HepG2 (cell line): ENCODE measurements around the gene ANKRD37. TPM values are rescaled to one million over a fixed set of nuclear protein-coding genes. Genes with fewer than 3 reads are reported as not detected.
A peak's percentile ranks its signal among the peaks of the same experiment; 100 is the strongest.

ENCODE experiments used
- ATAC-seq: fragments of 200-7000 bp; cut with Tn5 transposase; 3 replicates; pipeline ENCODE4 v1.9.1; 2020; ENCODE audit warnings: mild to moderate bottlenecking, moderate library complexity
- BruUV-seq: library from RNA; stranded (reverse); fragments of 400-500 nt; replicated peaks from 2 replicates; lab custom pipeline; 2021; lab: Mats Ljungman, UMichigan
- CTCF ChIA-PET: fragments of 300-600 bp; formaldehyde crosslinking; extraction: SDS; loops from one replicate; lab custom pipeline; 2021; ENCODE audit warnings: low total read pairs, inconsistent platforms, low intra/inter-chr PET ratio; lab: Yijun Ruan, JAX
- POLR2A ChIA-PET: fragments of 350-600 bp; sonication (Branson Sonifier 250); formaldehyde crosslinking; loops from one replicate; lab custom pipeline; 2020; ENCODE audit warnings: antibody characterized with exemption, inconsistent platforms; lab: Yijun Ruan, JAX
- DNase-seq: peaks from one replicate; pipeline ENCODE4 v3.0.0-alpha.2; 2015; ENCODE audit warnings: low spot score
- FAIRE-seq: peaks from 3 replicates; lab custom pipeline; 2011; peaks lifted over from hg19 to GRCh38; lab: Jason Lieb, UNC
- H2AFZ ChIP-seq: one replicate; pipeline ENCODE4 v1.6.1; 2011; ENCODE audit warnings: low read length, inconsistent platforms
- H3K27ac ChIP-seq: fragments of 300-600 bp; 3 replicates; pipeline ENCODE4 v1.8.0; 2011; ENCODE audit warnings: mixed run types, mild to moderate bottlenecking, mixed read lengths, low read length, inconsistent platforms; ENCODE audit not compliant: insufficient read depth; ENCODE audit errors: extremely low read length
- H3K27me3 ChIP-seq, 2 experiments: fragments of 200-600 bp in 1 of 2; 2 replicates in 1 of 2; 3 replicates in 1 of 2; pipeline versions ENCODE4 v1.6.0 to v1.8.0; 2011; ENCODE audit warnings: low read length in 2 of 2, mild to moderate bottlenecking in 2 of 2, moderate library complexity in 2 of 2, inconsistent platforms in 1 of 2; ENCODE audit not compliant: insufficient read depth in 2 of 2, control insufficient read depth in 1 of 2
- H3K36me3 ChIP-seq, 2 experiments: fragments of 200-600 bp in 1 of 2; replicated peaks in 1 of 2; 2 replicates in 1 of 2; 3 replicates in 1 of 2; pipeline versions ENCODE4 v1.5.1 to v1.8.0; 2011; ENCODE audit warnings: low read length in 2 of 2, inconsistent platforms in 1 of 2; ENCODE audit not compliant: insufficient read depth in 2 of 2, control insufficient read depth in 1 of 2
- H3K4me1 ChIP-seq: 2 replicates; pipeline ENCODE4 v1.5.1; 2012; ENCODE audit warnings: low read length, inconsistent platforms; ENCODE audit not compliant: insufficient read depth
- H3K4me2 ChIP-seq: 2 replicates; pipeline ENCODE4 v1.6.0; 2011; ENCODE audit warnings: low read depth, low read length, inconsistent platforms
- H3K4me3 ChIP-seq, 3 experiments: fragments of 200-600 bp in 1 of 3; sonication (generic), shearing (Covaris generic) in 1 of 3; replicated peaks in 1 of 3; 2 replicates each; pipeline ENCODE4 v1.5.1; 2011 to 2016; ENCODE audit warnings: low read length in 3 of 3, inconsistent platforms in 2 of 3, low read depth in 2 of 3, mild to moderate bottlenecking in 2 of 3, control low read depth in 1 of 3, mixed read lengths in 1 of 3; ENCODE audit not compliant: insufficient read depth in 1 of 3
- H3K79me2 ChIP-seq: one replicate; pipeline ENCODE4 v1.6.1; 2011; ENCODE audit warnings: low read length, inconsistent platforms; ENCODE audit not compliant: insufficient read depth
- H3K9ac ChIP-seq: 2 replicates; pipeline ENCODE4 v1.6.0; 2011; ENCODE audit warnings: mild to moderate bottlenecking, low read depth, low read length, inconsistent platforms; ENCODE audit not compliant: insufficient read depth
- H3K9me3 ChIP-seq: 2 replicates; pipeline ENCODE4 v1.5.1; 2012; ENCODE audit warnings: mild to moderate bottlenecking, low read length
- H4K20me1 ChIP-seq: 2 replicates; pipeline ENCODE4 v1.6.0; 2011; ENCODE audit warnings: inconsistent platforms, mild to moderate bottlenecking, low read length, moderate library complexity; ENCODE audit not compliant: insufficient read depth
- ARNTL ChIP-seq: sonication (generic); formaldehyde crosslinking; IDR thresholded peaks from 2 replicates; pipeline ENCODE4 v1.4.0; 2020; ENCODE audit warnings: mild to moderate bottlenecking, missing genetic modification reagents
- HOXA3 ChIP-seq: sonication (generic); formaldehyde crosslinking; IDR thresholded peaks from 2 replicates; pipeline ENCODE4 v1.5.0; 2020; ENCODE audit warnings: missing genetic modification reagents
- KLF15 ChIP-seq: sonication (generic); formaldehyde crosslinking; IDR thresholded peaks from 2 replicates; pipeline ENCODE4 v1.8.1; 2023; ENCODE audit warnings: borderline replicate concordance, mild to moderate bottlenecking, inconsistent platforms, missing genetic modification reagents, mixed read lengths
- RBFOX2 ChIP-seq: fragments of 200-400 bp; formaldehyde crosslinking; IDR thresholded peaks from 2 replicates; pipeline ENCODE4 v1.6.1; 2017; ENCODE audit warnings: low read depth, mild to moderate bottlenecking, low read length
- RFXANK ChIP-seq: IDR thresholded peaks from 2 replicates; pipeline ENCODE4 v1.6.1; 2016
- ZBTB1 ChIP-seq: sonication (generic); formaldehyde crosslinking; IDR thresholded peaks from 2 replicates; pipeline ENCODE4 v1.4.0; 2020; ENCODE audit warnings: missing genetic modification reagents, borderline replicate concordance
- ZFP82 ChIP-seq: sonication (generic); formaldehyde crosslinking; IDR thresholded peaks from 2 replicates; pipeline ENCODE4 v1.5.1; 2020; ENCODE audit warnings: mild to moderate bottlenecking, missing genetic modification reagents, borderline replicate concordance
- ZNF652 ChIP-seq: IDR thresholded peaks from 2 replicates; pipeline ENCODE4 v1.6.1; 2016; ENCODE audit warnings: low read depth, borderline replicate concordance
- ZNF7 ChIP-seq: IDR thresholded peaks from 2 replicates; pipeline ENCODE4 v1.6.1; 2016; ENCODE audit warnings: missing biosample characterization, missing genetic modification reagents
- ZNF781 ChIP-seq: sonication (generic); formaldehyde crosslinking; IDR thresholded peaks from 2 replicates; pipeline ENCODE4 v1.5.1; 2020; ENCODE audit warnings: borderline replicate concordance, mild to moderate bottlenecking, missing genetic modification reagents; ENCODE audit errors: not compliant biosample characterization
- WGBS: methylation state at CpG from one replicate; pipeline ENCODE4 v1.1.6; 2017; ENCODE audit warnings: low lambda C conversion rate; 5-methylcytosine and 5-hydroxymethylcytosine counted together
- in situ Hi-C: cut with HindIII; loops from 2 replicates; pipeline ENCODE4 v1.10.0; 2017; ENCODE audit warnings: low pct_unique_long_range_greater_than_20kb; ENCODE audit not compliant: extremely low pct_ligation_motif_present
- intact Hi-C: fragments of 100-400 bp; cut with micrococcal nuclease; formaldehyde crosslinking; loops from one replicate; pipeline ENCODE4 v1.10.0; 2022; ENCODE audit not compliant: unreplicated experiment
- polyA plus RNA-seq, 8 experiments: library from polyadenylated mRNA; depleted of rRNA in 3 of 8; stranded (reverse) in 7 of 8; unstranded in 1 of 8; fragments of >200 nt; fragmentation: Illumina TruSeq in 4 of 8; extraction: Trizol in 4 of 8; gene quantifications; 2 replicates each; pipeline versions ENCODE4 v1.2.1 to v1.2.3, GENCODE V29; 2011 to 2016; ENCODE audit warnings: low read depth in 4 of 8, missing spikeins in 1 of 8, mixed read lengths in 1 of 8; ENCODE audit not compliant: insufficient read depth in 1 of 8
- total RNA-seq, 5 experiments: library from RNA; depleted of rRNA; stranded (reverse); fragments of >200 nt; fragmentation: Illumina TruSeq; extraction: Trizol; gene quantifications; 2 replicates each; pipeline ENCODE4 v1.2.3, GENCODE V29; 2016; ENCODE audit warnings: low read depth in 1 of 5
- TF ChIP-seq, protein P1 (sequence below): sonication (generic); formaldehyde crosslinking; IDR thresholded peaks from 2 replicates; pipeline ENCODE4 v1.5.1; 2020; ENCODE audit warnings: missing genetic modification reagents, mild to moderate bottlenecking, borderline replicate concordance
- TF ChIP-seq, protein P2 (sequence below): sonication (generic); formaldehyde crosslinking; IDR thresholded peaks from 2 replicates; pipeline ENCODE4 v1.4.0; 2020; ENCODE audit warnings: missing genetic modification reagents, borderline replicate concordance
- TF ChIP-seq, protein P3 (sequence below): sonication (generic); formaldehyde crosslinking; IDR thresholded peaks from 2 replicates; pipeline ENCODE4 v1.4.0; 2020; ENCODE audit warnings: mild to moderate bottlenecking, low read depth, missing genetic modification reagents

Gene ANKRD37
- total and polyA plus RNA-seq, 2 of the 13 experiments (the other 11 are each of a cell fraction or from before 2014, with no cell fraction given), result 2.2 to 51.4 TPM

DNA sequence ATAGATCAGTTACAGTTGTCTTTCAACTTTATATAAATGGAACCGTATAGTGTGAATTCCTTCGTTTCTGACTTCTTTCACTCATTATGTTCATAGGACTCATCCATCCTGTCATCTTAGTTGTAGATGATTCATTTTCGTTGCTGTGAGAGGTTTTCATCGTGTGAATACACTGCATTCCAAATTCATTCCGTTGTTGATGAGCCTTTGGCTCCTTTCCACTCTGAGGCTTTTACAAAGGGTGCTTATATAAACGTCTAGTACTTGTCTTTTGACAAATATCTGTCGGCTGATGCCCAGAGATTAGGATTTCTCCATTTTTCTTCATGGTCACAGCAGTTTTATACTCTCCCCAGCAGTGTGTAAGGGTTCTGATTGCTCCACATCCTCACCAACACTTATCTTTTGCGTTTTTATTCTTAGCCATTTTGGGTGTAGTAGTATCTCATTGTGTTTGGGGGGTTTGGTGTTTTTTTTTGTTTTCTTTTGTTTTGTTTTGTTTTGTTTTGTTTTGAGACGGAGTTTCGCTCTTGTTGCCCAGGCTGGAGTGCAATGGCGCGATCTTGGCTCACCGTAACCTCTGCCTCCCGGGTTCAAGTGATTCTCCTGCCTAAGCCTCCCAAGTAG is 49.6 kb upstream of the ANKRD37 start:
- in situ Hi-C loops, result no loop called here
- no peak for TF ChIP-seq RBFOX2
- TF ChIP-seq, protein P1, sequence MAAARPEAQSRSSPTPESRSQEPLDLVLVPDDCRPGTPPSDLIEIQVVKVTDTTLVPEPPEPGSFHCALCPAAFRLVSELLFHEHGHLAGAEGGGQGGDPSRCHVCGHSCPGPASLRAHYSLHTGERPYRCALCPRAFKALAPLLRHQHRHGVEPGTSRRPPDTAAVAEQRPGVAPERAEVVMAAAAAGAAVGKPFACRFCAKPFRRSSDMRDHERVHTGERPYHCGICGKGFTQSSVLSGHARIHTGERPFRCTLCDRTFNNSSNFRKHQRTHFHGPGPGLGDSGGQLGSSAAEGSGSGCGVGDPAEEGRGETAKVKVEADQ (CRISPR knock-in tag), result no peak
- no peak for TF ChIP-seq ZBTB1
- TF ChIP-seq ZNF7 (CRISPR knock-in tag), result peak; percentile 64; the same call in 1 of the 2 replicates
- TF ChIP-seq ZFP82, result no peak
- TF ChIP-seq RFXANK (CRISPR knock-in tag), result no peak
- TF ChIP-seq, all 625 proteins: peak for 1
- Histone ChIP-seq H3K36me3 (peaks cover 20 to 50% of the 10 kb centered on the region in 2 experiments), H3K27ac (no peak overlapping the region), H2AFZ (no peak overlapping the region), H4K20me1 (no peaks in the 10 kb centered on the region), H3K9me3 (no peaks in the 10 kb centered on the region), H3K4me2 (no peak overlapping the region), H3K9ac (no peak overlapping the region), H3K4me3 (no peak overlapping the region), H3K4me1 (no peaks in the 10 kb centered on the region), H3K27me3 (no peaks in the 10 kb centered on the region), H3K79me2 (no peaks in the 10 kb centered on the region)
- intact Hi-C loops, result no loop called here
- ChIA-PET POLR2A (no interaction called here), CTCF (no interaction called here)
- DNase-seq (no peak), FAIRE-seq (no peak), ATAC-seq (no peak)
- 97% methylated on average over 14 of the region's 14 CpGs for WGBS
- no TSS peak for BruUV-seq

DNA sequence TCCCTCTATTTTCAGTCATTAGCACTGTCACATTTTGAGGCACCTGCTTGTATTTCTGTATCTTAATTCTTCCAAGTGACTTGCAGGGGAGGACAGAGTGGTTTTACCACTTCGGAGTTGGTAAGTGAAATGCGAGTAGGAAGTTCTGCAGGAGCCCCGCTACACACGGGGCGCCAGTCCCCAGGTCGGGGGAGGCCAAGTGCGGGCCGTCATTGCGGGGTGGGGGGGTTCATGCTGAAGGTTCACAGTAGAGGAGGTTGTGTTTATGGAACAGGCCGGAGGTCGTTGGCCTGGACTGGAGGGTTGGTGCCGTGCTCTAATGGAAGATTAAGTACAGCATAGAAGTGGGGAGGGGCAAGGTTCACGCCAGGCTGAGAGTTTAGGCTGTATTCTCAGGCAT is 45.0 kb upstream of the ANKRD37 start:
- ChIA-PET CTCF (no interaction called here), POLR2A (no interaction called here)
- Histone ChIP-seq H3K27me3 (no peaks in the 10 kb centered on the region), H3K4me2 (no peak overlapping the region), H3K4me1 (no peaks in the 10 kb centered on the region), H3K9ac (no peak overlapping the region), H3K79me2 (no peaks in the 10 kb centered on the region), H4K20me1 (no peaks in the 10 kb centered on the region), H3K27ac (no peak overlapping the region), H2AFZ (no peak overlapping the region), H3K4me3 (no peak overlapping the region), H3K9me3 (no peaks in the 10 kb centered on the region), H3K36me3 (peaks cover 20 to 41% of the 10 kb centered on the region in 2 experiments; a peak in 4 of 5 replicates)
- DNase-seq (no peak), FAIRE-seq (no peak), ATAC-seq (no peak)
- in situ Hi-C loops, result no loop called here
- intact Hi-C loops, result no loop called here
- BruUV-seq, result no TSS peak
- 91% methylated on average over 13 of the region's 13 CpGs for WGBS
- TF ChIP-seq, protein P2, sequence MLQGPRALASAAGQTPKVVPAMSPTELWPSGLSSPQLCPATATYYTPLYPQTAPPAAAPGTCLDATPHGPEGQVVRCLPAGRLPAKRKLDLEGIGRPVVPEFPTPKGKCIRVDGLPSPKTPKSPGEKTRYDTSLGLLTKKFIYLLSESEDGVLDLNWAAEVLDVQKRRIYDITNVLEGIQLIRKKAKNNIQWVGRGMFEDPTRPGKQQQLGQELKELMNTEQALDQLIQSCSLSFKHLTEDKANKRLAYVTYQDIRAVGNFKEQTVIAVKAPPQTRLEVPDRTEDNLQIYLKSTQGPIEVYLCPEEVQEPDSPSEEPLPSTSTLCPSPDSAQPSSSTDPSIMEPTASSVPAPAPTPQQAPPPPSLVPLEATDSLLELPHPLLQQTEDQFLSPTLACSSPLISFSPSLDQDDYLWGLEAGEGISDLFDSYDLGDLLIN (CRISPR knock-in tag), result no peak
- TF ChIP-seq HOXA3 (no peak), ARNTL (CRISPR knock-in tag) (no peak), KLF15 (CRISPR knock-in tag) (no peak), ZNF652 (CRISPR knock-in tag) (no peak), ZNF781 (CRISPR knock-in tag) (no peak)
- TF ChIP-seq, protein P3, sequence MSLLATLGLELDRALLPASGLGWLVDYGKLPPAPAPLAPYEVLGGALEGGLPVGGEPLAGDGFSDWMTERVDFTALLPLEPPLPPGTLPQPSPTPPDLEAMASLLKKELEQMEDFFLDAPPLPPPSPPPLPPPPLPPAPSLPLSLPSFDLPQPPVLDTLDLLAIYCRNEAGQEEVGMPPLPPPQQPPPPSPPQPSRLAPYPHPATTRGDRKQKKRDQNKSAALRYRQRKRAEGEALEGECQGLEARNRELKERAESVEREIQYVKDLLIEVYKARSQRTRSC, result no peak
